D721Med (cell line): Measurements from ENCODE around the gene POLR2L.
A peak's percentile ranks its signal among the peaks of the same experiment; 100 is the strongest.

ENCODE experiments used
- DNase-seq: peaks from one replicate; pipeline ENCODE4 v3.0.0; 2011; ENCODE audit warnings: low spot score; ENCODE audit not compliant: insufficient read length
- FAIRE-seq: peaks from 2 replicates; lab custom pipeline; 2011; peaks lifted over from hg19 to GRCh38; lab: Jason Lieb, UNC
- CTCF ChIP-seq: IDR thresholded peaks from 2 replicates; pipeline ENCODE4 v1.5.1; 2012; ENCODE audit warnings: mild to moderate bottlenecking, control low read depth; ENCODE audit not compliant: insufficient read depth; ENCODE audit errors: missing control alignments

POLR2L gene

GRCh38 chr11:813072-813455, 29.3 kb downstream of the POLR2L start:
- TF ChIP-seq CTCF, result no peak
- FAIRE-seq (no peak), DNase-seq (no peak)

- no peak for TF ChIP-seq CTCF
- DNase-seq (no peak), FAIRE-seq (no peak)
Measured at GRCh38 chr11:812390-812789, 29.9 kb downstream of the POLR2L start.

GRCh38 chr11:811446-812245, 30.7 kb downstream of the POLR2L start:
- DNase-seq (no peak), FAIRE-seq (no peak)
- TF ChIP-seq CTCF, result no peak

GRCh38 chr11:810040-810567, 32.2 kb downstream of the POLR2L start:
- no peak for DNase-seq
- no peak for TF ChIP-seq CTCF
- FAIRE-seq, result no peak

GRCh38 chr11:809287-810039, 32.9 kb downstream of the POLR2L start, which contains the start of gene RPLP2:
Gene RPLP2, plus strand, starts transcription at chr11:809967. Its CDS starts 268 bp downstream, at chr11:810235.
- no peak for TF ChIP-seq CTCF
- FAIRE-seq, result no peak

GRCh38 chr11:808427-809286, 33.7 kb downstream of the POLR2L start:
- FAIRE-seq (no peak), DNase-seq (no peak)

More at GRCh38 chr11:809287-810039, 32.9 kb downstream of the POLR2L start, which contains the start of gene RPLP2:
- DNase-seq, result peak; percentile 88

More at GRCh38 chr11:808427-809286, 33.7 kb downstream of the POLR2L start:
- TF ChIP-seq CTCF, result no peak
